Small intestine (tissue), 7 donors: ENCODE data around the gene EPHA4. TPM values are rescaled to one million over a fixed set of nuclear protein-coding genes. Genes with fewer than 3 reads are reported as not detected.

Experiments used
- DNase-seq, 2 donors: peaks; one replicate each; pipeline versions ENCODE4 v3.0.0 to v3.0.0-alpha.2; 2013
- FAIRE-seq: peaks from 2 replicates; lab custom pipeline; 2012; peaks lifted over from hg19 to GRCh38; lab: Jason Lieb, UNC
- H3K27ac ChIP-seq, 3 donors: one replicate each; pipeline ENCODE4 v1.5.1; 2013; ENCODE audit warnings: low read length in 2 of 3, mild to moderate bottlenecking in 2 of 3, control low read depth in 1 of 3, inconsistent platforms in 1 of 3, low read depth in 1 of 3, moderate library complexity in 1 of 3
- H3K27me3 ChIP-seq, 3 donors: one replicate each; pipeline ENCODE4 v1.6.1; 2013; ENCODE audit warnings: low read length in 3 of 3, inconsistent platforms in 1 of 3; ENCODE audit not compliant: control insufficient read depth in 3 of 3, insufficient read depth in 3 of 3
- H3K36me3 ChIP-seq, 3 donors: one replicate each; pipeline ENCODE4 v1.6.1; 2013; ENCODE audit warnings: low read length in 3 of 3, inconsistent platforms in 1 of 3, low read depth in 1 of 3, mild to moderate bottlenecking in 1 of 3, moderate library complexity in 1 of 3; ENCODE audit not compliant: control insufficient read depth in 3 of 3, insufficient read depth in 2 of 3
- H3K4me1 ChIP-seq, 3 donors: one replicate each; pipeline ENCODE4 v1.6.1; 2013; ENCODE audit warnings: low read length in 2 of 3, inconsistent platforms in 1 of 3, low read depth in 1 of 3, mild to moderate bottlenecking in 1 of 3, moderate library complexity in 1 of 3; ENCODE audit not compliant: control insufficient read depth in 3 of 3, insufficient read depth in 2 of 3
- H3K4me3 ChIP-seq, 3 donors: one replicate each; pipeline ENCODE4 v1.5.1; 2013; ENCODE audit warnings: low read length in 3 of 3, control low read depth in 1 of 3, inconsistent platforms in 1 of 3, low read depth in 1 of 3, mild to moderate bottlenecking in 1 of 3, moderate library complexity in 1 of 3
- H3K9me3 ChIP-seq, 2 donors: one replicate each; pipeline ENCODE4 v1.6.1; 2013; ENCODE audit warnings: low read depth in 1 of 2, low read length in 1 of 2; ENCODE audit not compliant: control insufficient read depth in 2 of 2, insufficient read depth in 1 of 2
- WGBS, 3 donors: extraction: QIAGEN DNeasy Blood & Tissue Kit; methylation state at CpG; one replicate each; pipeline ENCODE4 v1.1.7; 2013; 5-methylcytosine and 5-hydroxymethylcytosine counted together
- polyA plus RNA-seq, 4 donors: library from polyadenylated mRNA; stranded (reverse) in 3 of 4; unstranded in 1 of 4; fragments of 200-250 nt in 3 of 4; fragments of 120-200 nt in 1 of 4; gene quantifications; one replicate each; pipeline versions ENCODE4 v1.2.1 to v1.2.3, GENCODE V29; 2013
- donor health status: healthy with polysubstance abuse.
- donor health status: control.
- donor health status: control.
- donor health status: Bipolar disorder and iron deficiency.
- donor health status: healthy.

Gene EPHA4
- polyA plus RNA-seq, 4 donors = 2.9 to 3.1 TPM; not detected in 2

DNA sequence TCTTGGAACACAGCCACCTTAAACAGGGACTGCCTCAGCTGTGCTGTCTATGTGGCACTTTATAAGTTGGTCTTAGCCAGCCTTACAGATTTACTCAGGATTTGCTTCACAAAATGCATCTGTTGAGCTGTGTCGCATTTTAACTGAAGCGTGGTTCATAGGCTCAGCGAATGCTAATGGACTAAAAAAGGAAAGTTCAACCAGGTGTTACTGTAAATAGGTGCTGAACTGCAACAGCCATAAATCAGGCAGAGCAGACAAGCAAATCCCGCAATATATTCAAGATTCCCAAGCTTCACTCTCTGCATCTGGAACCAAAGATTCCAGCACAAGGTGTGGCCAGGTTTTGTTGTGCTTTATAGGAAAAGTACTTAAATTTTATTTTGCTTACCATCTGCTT is 130.0 kb downstream of the EPHA4 start:
- DNase-seq (no peak), FAIRE-seq (no peak)
- no peaks in the 10 kb centered on the region for H3K36me3 ChIP-seq
- H3K27ac ChIP-seq = no peak overlapping the region
- no peaks in the 10 kb centered on the region for H3K4me1 ChIP-seq
- H3K9me3 ChIP-seq = no peaks in the 10 kb centered on the region
- no peaks in the 10 kb centered on the region for H3K27me3 ChIP-seq
- 91 to 94% (median 92%) methylated on average over 4 of the region's 4 CpGs for WGBS, 3 donors
- no peak overlapping the region for H3K4me3 ChIP-seq

- Histone ChIP-seq H3K36me3 (no peaks in the 10 kb centered on the region), H3K4me3 (no peak overlapping the region), H3K9me3 (no peaks in the 10 kb centered on the region), H3K27ac (no peak overlapping the region), H3K4me1 (no peaks in the 10 kb centered on the region), H3K27me3 (no peaks in the 10 kb centered on the region)
- DNase-seq (no peak), FAIRE-seq (no peak)
- WGBS, 3 donors = 69 to 81% (median 71%) methylated on average over 11 of the region's 11 CpGs
These were observed 132.2 kb downstream of the EPHA4 start for GRCh38 chr2:221439761-221440479.

GRCh38 chr2:221437056-221437455 is 135.0 kb downstream of the EPHA4 start:
- H3K27ac ChIP-seq = no peak overlapping the region
- H3K36me3 ChIP-seq = no peaks in the 10 kb centered on the region
- FAIRE-seq (no peak), DNase-seq (no peak)
- 76 to 88% (median 79%) methylated on average over 3 of the region's 3 CpGs for WGBS, 3 donors
- H3K27me3 ChIP-seq = no peaks in the 10 kb centered on the region
- H3K4me1 ChIP-seq = no peaks in the 10 kb centered on the region
- H3K9me3 ChIP-seq = no peaks in the 10 kb centered on the region
- H3K4me3 ChIP-seq = no peak overlapping the region

GRCh38 chr2:221435171-221435570 is 136.9 kb downstream of the EPHA4 start:
- Histone ChIP-seq H3K27ac (no peak overlapping the region), H3K27me3 (no peaks in the 10 kb centered on the region), H3K4me1 (no peaks in the 10 kb centered on the region), H3K9me3 (no peaks in the 10 kb centered on the region), H3K4me3 (no peak overlapping the region), H3K36me3 (no peaks in the 10 kb centered on the region)
- 40 to 43% (median 42%) methylated on average over 2 of the region's 2 CpGs for WGBS, 3 donors
- no peak for DNase-seq
- FAIRE-seq = no peak

- DNase-seq (no peak), FAIRE-seq (no peak)
- Histone ChIP-seq H3K9me3 (no peaks in the 10 kb centered on the region), H3K4me3 (no peak overlapping the region), H3K36me3 (no peaks in the 10 kb centered on the region), H3K4me1 (no peaks in the 10 kb centered on the region), H3K27ac (no peak overlapping the region), H3K27me3 (no peaks in the 10 kb centered on the region)
- WGBS, 3 donors = 87 to 89% (median 88%) methylated on average over 7 of the region's 7 CpGs
These were observed 138.0 kb downstream of the EPHA4 start for GRCh38 chr2:221434142-221434541.

DNA sequence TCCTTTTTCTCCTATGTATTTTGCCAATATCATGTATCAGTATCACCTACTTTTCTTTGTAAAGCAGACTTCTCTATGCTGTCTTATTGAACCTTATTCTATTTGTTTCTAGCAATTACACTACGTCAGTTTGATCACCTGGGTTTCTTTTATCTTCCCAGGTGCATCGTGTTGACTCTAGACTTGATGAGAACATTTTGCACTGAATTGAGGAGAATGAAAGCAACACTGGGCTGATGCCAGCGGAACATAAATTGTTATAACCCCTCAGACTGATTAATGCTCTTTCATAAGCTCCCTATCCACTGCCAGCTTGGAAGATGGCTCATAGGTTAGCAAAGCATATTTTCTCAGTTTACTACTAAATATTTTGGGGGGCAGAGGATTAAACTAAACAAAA is 140.6 kb downstream of the EPHA4 start:
- no peaks in the 10 kb centered on the region for H3K9me3 ChIP-seq
- no peak overlapping the region for H3K4me3 ChIP-seq
- H3K4me1 ChIP-seq = no peaks in the 10 kb centered on the region
- DNase-seq = no peak
- FAIRE-seq = no peak
- WGBS, 3 donors = 61 to 85% (median 70%) methylated on average over 3 of the region's 3 CpGs
- H3K27ac ChIP-seq = no peak overlapping the region
- H3K27me3 ChIP-seq = no peaks in the 10 kb centered on the region
- H3K36me3 ChIP-seq = no peaks in the 10 kb centered on the region

GRCh38 chr2:221429741-221430491 is 142.2 kb downstream of the EPHA4 start:
- no peak overlapping the region for H3K27ac ChIP-seq
- H3K27me3 ChIP-seq = no peaks in the 10 kb centered on the region
- H3K9me3 ChIP-seq = no peaks in the 10 kb centered on the region
- H3K4me1 ChIP-seq = no peaks in the 10 kb centered on the region
- 80 to 95% (median 88%) methylated on average over 7 of the region's 7 CpGs for WGBS, 3 donors
- no peak overlapping the region for H3K4me3 ChIP-seq
- FAIRE-seq (no peak), DNase-seq (no peak)
- H3K36me3 ChIP-seq = no peaks in the 10 kb centered on the region

DNA sequence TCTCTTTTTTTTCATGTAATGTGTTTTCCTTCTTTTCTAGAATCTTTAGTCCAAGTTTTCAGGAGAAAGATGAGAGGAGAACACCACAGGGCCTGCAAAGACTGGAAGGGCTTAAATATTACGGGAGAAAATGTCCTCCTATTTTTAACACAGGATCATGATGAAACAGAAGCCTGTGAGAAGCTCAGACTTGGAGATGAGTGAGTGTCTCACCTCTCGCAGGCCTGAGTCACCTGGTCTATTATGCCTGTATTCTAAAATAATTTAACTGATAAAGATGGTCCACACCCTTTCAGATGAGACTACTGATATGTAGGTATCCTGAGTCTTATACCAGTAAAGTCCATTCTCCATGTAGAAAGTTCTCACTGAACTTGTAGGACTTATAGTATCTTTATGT is 143.2 kb downstream of the EPHA4 start:
- Histone ChIP-seq H3K4me1 (no peaks in the 10 kb centered on the region), H3K27ac (no peak overlapping the region), H3K36me3 (no peaks in the 10 kb centered on the region), H3K27me3 (no peaks in the 10 kb centered on the region), H3K9me3 (no peaks in the 10 kb centered on the region), H3K4me3 (no peak overlapping the region)
- FAIRE-seq (no peak), DNase-seq (no peak)
- 62 to 90% (median 68%) methylated on average over 2 of the region's 2 CpGs for WGBS, 3 donors
